SHP77 (cell line): ENCODE measurements around the gene AGPAT4.
A peak's percentile ranks its signal among the peaks of the same experiment; 100 is the strongest.

Source experiments
- DNase-seq, 2 experiments: peaks; one replicate each; lab custom pipeline; 2025; lab: John Stamatoyannopoulos, UW

Gene AGPAT4

GRCh38 chr6:161284653-161285052 is 10.8 kb upstream of the AGPAT4 start:
- DNase-seq, result no peak

GRCh38 chr6:161281092-161281491 is 7.2 kb upstream of the AGPAT4 start:
- DNase-seq, result no peak

- no peak for DNase-seq
These were observed 6.0 kb upstream of the AGPAT4 start for GRCh38 chr6:161279677-161280415.

GRCh38 chr6:161276605-161277155 is 2.8 kb upstream of the AGPAT4 start:
- no peak for DNase-seq

- DNase-seq, result no peak
These were observed 1.0 kb upstream of the AGPAT4 start for GRCh38 chr6:161274898-161275297.

GRCh38 chr6:161274488-161274858 is 612 bp upstream of the AGPAT4 start:
- DNase-seq, result no peak

GRCh38 chr6:161273274-161273751 is 548 bp downstream of the AGPAT4 start:
- peak in 1 of 2 experiments; percentile 12 for DNase-seq

GRCh38 chr6:161272635-161273273 is 1.1 kb downstream of the AGPAT4 start:
- DNase-seq, result no peak

- no peak for DNase-seq
These were observed 2.4 kb downstream of the AGPAT4 start for GRCh38 chr6:161271343-161272030.

- no peak for DNase-seq
These were observed 3.7 kb downstream of the AGPAT4 start for GRCh38 chr6:161270116-161270515.

GRCh38 chr6:161269310-161269709 is 4.6 kb downstream of the AGPAT4 start:
- no peak for DNase-seq

- DNase-seq, result no peak
These were observed 5.2 kb downstream of the AGPAT4 start for GRCh38 chr6:161268531-161269210.

- DNase-seq, result no peak
These were observed 7.2 kb downstream of the AGPAT4 start for GRCh38 chr6:161266513-161267230.

- no peak for DNase-seq
These were observed 7.9 kb downstream of the AGPAT4 start for GRCh38 chr6:161265975-161266374.

GRCh38 chr6:161265554-161265953 is 8.3 kb downstream of the AGPAT4 start:
- DNase-seq, result no peak

- no peak for DNase-seq
These were observed 9.7 kb downstream of the AGPAT4 start for GRCh38 chr6:161264181-161264580.

GRCh38 chr6:161261816-161262215 is 12.0 kb downstream of the AGPAT4 start:
- no peak for DNase-seq

GRCh38 chr6:161261325-161261724 is 12.5 kb downstream of the AGPAT4 start:
- no peak for DNase-seq

GRCh38 chr6:161259302-161259701 is 14.6 kb downstream of the AGPAT4 start:
- DNase-seq, result no peak

- DNase-seq, result no peak
These were observed 15.9 kb downstream of the AGPAT4 start for GRCh38 chr6:161257793-161258457.

- no peak for DNase-seq
These were observed 17.5 kb downstream of the AGPAT4 start for GRCh38 chr6:161256407-161256806.
